GM13976 (cell line): ENCODE measurements around the gene CHCT1.
"Not testable (repeated sequence)": the region's sequence is repeated elsewhere in the genome, so short reads cannot be mapped to it uniquely, and the experiment has no call there.

Experiments used
- DNase-seq: peaks from one replicate; pipeline ENCODE4 v3.0.0; 2012; ENCODE audit warnings: low spot score
- CTCF ChIP-seq: IDR thresholded peaks from 2 replicates; pipeline ENCODE4 v1.5.1; 2012; ENCODE audit warnings: borderline replicate concordance, mild to moderate bottlenecking; ENCODE audit not compliant: insufficient read depth; ENCODE audit errors: extremely low read depth, missing control alignments, control extremely low read depth
- in situ Hi-C: fragments of 300-500 bp; cut with MboI; formaldehyde crosslinking; loops from one replicate; pipeline ENCODE4 v1.12.0; 2022; ENCODE audit warnings: low sequenced_read_pairs, mixed read lengths, inconsistent platforms; ENCODE audit not compliant: unreplicated experiment

The CHCT1 gene

DNA sequence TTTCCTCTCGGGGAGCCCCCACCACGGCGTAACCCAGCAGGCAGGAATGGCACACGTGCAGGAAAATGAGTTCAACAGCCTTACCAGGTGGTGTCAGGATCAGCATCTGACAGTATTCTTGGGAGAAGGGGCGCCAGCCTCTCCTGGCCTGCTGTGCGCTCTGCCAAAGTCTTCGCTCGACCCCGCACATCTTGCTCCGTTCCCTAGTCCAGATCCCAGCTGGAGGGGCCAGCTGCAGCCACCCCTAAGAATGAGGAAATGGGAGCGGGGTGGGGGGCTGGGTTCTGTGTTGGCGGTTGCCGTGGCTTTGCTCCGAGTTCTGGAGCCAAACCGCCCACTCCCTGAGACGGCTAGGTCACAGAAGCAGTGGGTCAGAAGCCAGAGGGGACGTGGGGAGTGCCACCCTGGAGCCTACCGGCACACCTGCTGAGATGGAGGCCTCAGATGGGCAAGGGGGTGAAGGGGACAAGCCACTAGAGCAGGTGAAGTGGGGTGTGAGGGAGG lies at the start of gene CHCT1:
CHCT1 (plus strand) TSS at position 328 of the 504 bp plus-strand sequence; CDS start at position 432, 104 bp downstream.
- in situ Hi-C loops, result loop anchor here (25.0 kb wide), 1 partner anchor 285 kb away; the partner anchor contains the start of gene CA4
- TF ChIP-seq CTCF, result no peak
- DNase-seq, result no peak

- no peak for DNase-seq
- TF ChIP-seq CTCF, result no peak
- in situ Hi-C loops, result no loop called here
Observed at GRCh38 chr17:60372790-60373483, 49.4 kb upstream of the CHCT1 start.

DNA sequence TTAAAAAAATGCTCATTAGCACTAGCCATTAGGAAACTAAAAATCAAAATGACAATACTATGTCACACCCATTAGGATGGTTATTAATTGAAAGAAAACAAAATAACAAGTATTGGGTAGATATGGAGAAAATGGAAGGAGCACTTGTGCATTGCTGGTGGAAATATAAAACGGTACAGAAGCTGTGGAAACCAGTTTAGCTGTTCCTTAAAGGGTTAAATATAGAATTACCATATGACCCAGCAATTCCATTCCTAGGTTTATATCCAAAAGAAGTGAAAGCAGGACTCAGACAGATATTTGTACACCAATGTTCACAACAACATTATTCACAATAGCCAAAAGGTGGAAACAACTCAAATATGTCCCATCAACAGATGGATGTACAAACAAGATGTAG lies 44.1 kb upstream of the CHCT1 start:
- in situ Hi-C loops, DNase-seq: not testable (repeated sequence)

DNA sequence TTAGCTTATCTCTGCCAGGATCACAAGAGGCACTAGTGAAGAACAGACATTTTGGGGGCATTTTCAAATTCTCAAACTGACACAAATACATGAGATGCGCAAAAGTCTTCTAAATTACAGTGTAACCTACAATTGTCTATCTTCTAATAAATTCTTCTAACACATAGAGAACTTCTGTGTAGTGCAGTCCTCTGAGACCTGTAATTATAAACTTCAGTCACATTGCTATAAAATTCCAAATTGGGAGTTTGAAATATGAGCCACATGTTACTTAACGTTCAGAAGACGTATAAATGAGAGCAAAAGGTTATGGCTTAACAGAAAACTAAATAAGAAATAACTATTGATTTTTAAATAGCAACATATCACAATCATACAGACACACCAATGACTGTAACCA lies 42.8 kb upstream of the CHCT1 start:
- DNase-seq, result not testable (repeated sequence)

GRCh38 chr17:60381958-60382357 lies 40.3 kb upstream of the CHCT1 start:
- no peak for TF ChIP-seq CTCF
- in situ Hi-C loops, result no loop called here
- no peak for DNase-seq

More for the DNA sequence above, 42.8 kb upstream of the CHCT1 start:
- in situ Hi-C loops, result not testable (repeated sequence)

- DNase-seq, result no peak
- TF ChIP-seq CTCF, result no peak
- in situ Hi-C loops, result no loop called here
Observed at GRCh38 chr17:60383379-60383778, 38.9 kb upstream of the CHCT1 start.

DNA sequence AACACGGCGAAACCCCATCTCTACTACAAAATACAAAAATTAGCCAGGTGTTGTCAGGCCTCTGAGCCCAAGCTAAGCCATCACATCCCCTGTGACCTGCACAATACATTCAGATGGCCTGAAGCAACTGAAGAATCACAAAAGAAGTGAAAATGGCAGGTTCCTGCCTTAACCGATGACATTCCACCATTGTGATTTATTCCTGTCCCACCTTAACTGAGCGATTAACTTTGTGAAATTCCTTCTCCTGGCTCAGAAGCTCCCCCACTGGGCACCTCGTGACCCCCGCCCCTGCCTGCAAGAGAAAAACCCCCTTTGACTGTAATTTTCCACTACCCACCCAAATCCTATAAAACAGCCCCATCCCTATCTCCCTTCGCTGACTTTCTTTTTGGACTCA lies 37.4 kb upstream of the CHCT1 start:
- DNase-seq, in situ Hi-C loops: not testable (repeated sequence)

DNA sequence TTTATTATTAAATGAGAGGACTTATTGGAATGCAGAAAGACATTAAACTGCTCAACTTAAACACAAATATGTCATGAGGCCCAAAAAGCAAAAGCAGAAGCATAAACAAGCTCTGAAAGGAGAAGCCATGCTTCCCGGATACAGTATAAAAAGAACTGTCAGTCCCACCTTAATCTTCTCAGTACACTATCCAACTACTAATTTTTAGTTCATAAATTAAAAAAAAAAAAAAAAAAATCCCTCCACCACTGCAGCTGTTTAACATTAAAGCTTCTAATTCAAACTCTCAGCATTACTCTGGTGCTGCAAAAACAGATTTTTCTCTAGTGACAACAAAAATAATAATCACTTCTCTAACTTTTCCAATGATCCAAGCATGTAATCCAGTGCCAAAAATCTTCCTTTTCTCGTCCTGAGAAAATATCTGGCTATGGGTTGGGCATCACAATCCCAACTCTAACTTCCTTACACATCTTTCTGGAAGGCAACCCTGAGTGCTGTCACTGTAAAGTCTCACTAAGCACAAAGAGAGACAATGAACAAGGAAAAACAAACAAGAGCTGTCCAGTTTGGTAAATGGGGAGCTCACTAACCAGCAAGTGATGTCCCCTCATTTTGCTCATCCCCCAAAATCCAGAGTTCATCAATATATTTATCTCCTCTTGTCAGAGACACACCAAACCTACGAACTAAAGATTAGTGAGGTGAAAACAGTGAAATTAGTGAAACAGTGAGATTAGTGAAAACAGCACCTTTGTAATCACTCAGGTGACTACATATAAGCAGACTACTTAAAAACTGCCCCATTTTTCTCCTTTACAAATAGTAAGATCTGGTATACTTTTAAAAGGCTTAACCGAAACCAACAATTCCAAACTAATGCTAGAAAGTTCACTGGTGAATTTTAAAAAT lies 35.9 kb upstream of the CHCT1 start:
- TF ChIP-seq CTCF, result no peak
- in situ Hi-C loops, result no loop called here

More for the DNA sequence above, 35.9 kb upstream of the CHCT1 start:
- DNase-seq, result no peak
